Psoas muscle (tissue), 8 donors: ENCODE data around the gene RFX7. TPM values are rescaled to one million over a fixed set of nuclear protein-coding genes. Genes with fewer than 3 reads are reported as not detected.
A peak's percentile ranks its signal among the peaks of the same experiment; 100 is the strongest.

Experiments used
- ATAC-seq, 4 donors: fragments of 200-7000 bp; cut with Tn5 transposase; one replicate each; pipeline ENCODE4 v1.9.1; 2020; ENCODE audit warnings: moderate library complexity in 3 of 4, mild to moderate bottlenecking in 2 of 4
- DNase-seq, 2 donors: peaks; one replicate each; pipeline ENCODE4 v3.0.0-alpha.2; 2020
- H3K27ac ChIP-seq: fragments of 200-600 bp; one replicate; pipeline ENCODE4 v1.8.0; 2022
- H3K27me3 ChIP-seq, 3 donors: fragments of 200-600 bp in 1 of 3; one replicate each; pipeline versions ENCODE4 v1.6.1 to v1.8.0; 2013 to 2022; ENCODE audit warnings: low read length in 2 of 3, mild to moderate bottlenecking in 2 of 3, moderate library complexity in 1 of 3; ENCODE audit not compliant: insufficient read depth in 3 of 3
- H3K36me3 ChIP-seq, 2 donors: fragments of 200-600 bp in 1 of 2; one replicate each; pipeline versions ENCODE4 v1.6.1 to v1.8.0; 2013 to 2022; ENCODE audit warnings: low read depth in 1 of 2, mild to moderate bottlenecking in 1 of 2, moderate library complexity in 1 of 2; ENCODE audit not compliant: insufficient read depth in 1 of 2
- H3K4me1 ChIP-seq: fragments of 200-600 bp; one replicate; pipeline ENCODE4 v1.8.0; 2022
- H3K4me3 ChIP-seq: fragments of 200-600 bp; one replicate; pipeline ENCODE4 v1.8.0; 2022; ENCODE audit warnings: mild to moderate bottlenecking
- H3K9me3 ChIP-seq: fragments of 200-600 bp; one replicate; pipeline ENCODE4 v1.8.0; 2022
- CTCF ChIP-seq: fragments of 200-600 bp; IDR thresholded peaks from one replicate; pipeline ENCODE4 v1.8.0; 2022; ENCODE audit warnings: antibody characterized with exemption
- WGBS, 3 donors: extraction: QIAGEN DNeasy Blood & Tissue Kit; methylation state at CpG; one replicate each; pipeline versions ENCODE4 v1.1.6 to v1.1.7; 2013; 5-methylcytosine and 5-hydroxymethylcytosine counted together
- intact Hi-C, 2 donors: fragments of 100-400 bp; cut with DNase I; formaldehyde crosslinking; loops; one replicate each; pipeline versions ENCODE4 v1.11.0 to v1.14.2; 2022
- long read RNA-seq, 2 donors: library from polyadenylated mRNA; unstranded; transcript quantifications; one replicate each; pipeline ENCODE4 v2.0.0, GENCODE V29; 2021
- polyA plus RNA-seq, 3 donors: library from polyadenylated mRNA; stranded (reverse); fragments of 200-250 nt; gene quantifications; one replicate each; pipeline ENCODE4 v1.2.3, GENCODE V29; 2013
- total RNA-seq, 4 donors: library from RNA; stranded (reverse); fragmentation: NEBNext Ultra II Directional in 2 of 4; extraction: Animal tissue kit (Norgen Biotek cat#: 25700) in 2 of 4; gene quantifications; one replicate each; pipeline versions ENCODE4 v1.2.1 to v1.2.4, GENCODE V29; 2021 to 2023
- donor health status: healthy with polysubstance abuse.
- donor health status: DM: no; HTN: no; CAD: no; lungs with moderate emphysema.
- donor health status: Bipolar disorder and iron deficiency.
- donor health status: healthy.
- donor health status: DM: yes; HTN: yes; CAD: no.
- donor health status: DM: no; HTN: no; CAD: no.
- donor health status: DM: no; HTN: no; CAD: no.
- donor health status: DM: yes; HTN: yes; CAD: no.

Gene RFX7
- 10 to 100 TPM; 11.8 to 17.6 (median 14.3) TPM for total RNA-seq
- 1 to 10 TPM in 2 of 3 donors, under 1 TPM in 1; 0.83 to 6.1 (median 2.2) TPM for polyA plus RNA-seq
- long read RNA-seq, donor 1, result 0 reads
- long read RNA-seq, donor 2, partial matches to known transcripts, result 0 of 4 reads
- long read RNA-seq, donor 2, other reads (novel, unspliced or antisense), result 4 of 4 reads

DNA sequence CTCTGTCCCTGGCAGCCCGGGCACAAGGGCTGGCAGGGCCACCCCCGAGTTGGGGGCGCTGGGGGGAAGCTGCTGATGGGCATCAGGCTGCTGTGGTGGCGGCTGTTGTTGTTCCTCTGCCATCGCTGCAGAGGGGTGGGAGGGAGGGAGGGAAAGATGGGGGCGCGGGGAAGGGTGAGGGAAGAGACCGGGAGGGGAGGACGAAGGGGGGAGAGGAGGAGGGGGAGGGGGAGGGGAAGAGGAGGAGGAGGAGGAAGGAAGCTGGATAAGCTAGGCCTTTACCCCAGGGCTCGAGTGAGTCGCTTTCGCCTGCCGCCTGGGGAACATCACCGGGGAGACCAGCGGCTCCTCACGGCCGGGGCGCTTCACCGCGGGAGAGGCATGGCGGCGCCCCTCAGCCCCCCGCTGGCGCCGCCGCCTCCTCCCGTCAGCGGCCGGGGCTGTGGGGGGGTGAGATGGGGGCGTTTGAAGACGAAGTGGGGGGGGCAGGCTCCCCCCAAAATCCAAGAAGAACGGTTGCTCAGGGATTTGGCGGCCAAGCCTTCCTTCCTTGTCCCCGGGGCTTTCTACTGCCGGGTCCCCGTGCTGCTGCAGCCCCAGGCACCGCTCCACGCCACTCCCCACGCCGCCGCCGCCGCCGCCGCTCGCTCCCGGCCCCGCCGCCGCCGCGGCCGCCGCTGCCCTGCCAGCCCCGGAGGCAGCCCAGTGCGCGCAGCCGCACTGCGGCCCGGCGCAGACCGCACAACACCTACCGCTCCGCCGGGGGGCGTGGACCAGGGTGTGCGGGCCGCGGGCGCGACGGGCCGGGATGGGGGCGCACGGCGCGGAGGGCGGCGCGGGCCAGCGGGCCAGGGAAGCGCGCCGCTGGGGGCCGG is at the start of gene RFX7:
Gene RFX7, minus strand, starts transcription at position 717 of the 875 bp plus-strand sequence. Its CDS starts 594 bp downstream, at position 123.
- H3K4me3 ChIP-seq, result peak within 1 kb of the TSS; percentile 78
- ATAC-seq, result peak; percentile 78 to 85 (median 82)
- peak; percentile 30 for TF ChIP-seq CTCF
- H3K27ac ChIP-seq, result peak within 1 kb of the TSS; percentile 87
- intact Hi-C loops, result loop anchor here (2.0 to 10.0 kb wide), 5 partner anchors 139 to 251 kb away; partner anchors contain the start of gene NEDD4 (in 2 of the 2)
- WGBS, 3 donors, result 0 to 1% (median 1%) methylated on average over 39 to 84 of the region's 85 CpGs
- no peaks in the 10 kb centered on the region for H3K27me3 ChIP-seq
- peak; percentile 83 to 88 for DNase-seq
- no peaks in the 10 kb centered on the region for H3K36me3 ChIP-seq
- peaks cover 21% of the 10 kb centered on the region for H3K4me1 ChIP-seq
- no peaks in the 10 kb centered on the region for H3K9me3 ChIP-seq

DNA sequence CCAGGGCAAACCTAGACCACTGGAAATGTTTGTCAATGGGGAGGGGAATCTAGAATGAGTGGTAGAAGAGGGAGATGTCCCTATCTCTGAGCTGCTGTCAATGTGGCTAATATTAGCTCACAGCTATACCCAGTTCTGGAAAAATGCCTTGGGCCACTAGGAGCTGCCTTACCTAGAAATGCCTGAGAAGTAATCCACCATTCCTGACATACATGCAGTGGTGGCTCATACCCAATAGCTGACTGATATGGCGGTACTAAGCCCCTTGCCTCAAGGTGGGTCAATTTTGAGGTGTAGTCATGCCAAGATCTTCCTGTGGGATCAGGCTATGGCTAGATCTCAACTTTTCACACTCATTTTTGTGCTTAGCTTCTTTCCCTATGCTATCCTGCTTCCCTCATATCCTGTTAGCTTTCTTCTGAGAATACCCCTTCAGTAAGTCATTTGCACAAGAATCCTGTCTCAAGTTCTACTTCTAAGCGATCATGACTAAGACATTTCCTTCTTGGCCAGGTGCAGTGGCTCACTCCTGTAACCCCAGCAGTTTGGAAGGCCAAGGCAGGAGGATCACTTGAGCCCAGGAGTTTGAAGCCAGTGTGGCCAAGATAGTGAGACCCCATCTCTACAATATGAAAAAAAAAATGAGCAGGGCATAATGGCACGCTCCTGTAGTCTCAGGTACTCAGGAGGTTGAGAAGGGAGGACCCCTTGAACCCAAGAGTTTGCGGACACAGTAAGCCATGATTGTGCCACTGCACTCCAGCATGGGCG is 49.1 kb upstream of the RFX7 start:
- ATAC-seq, result no peak
- 90 to 93% (median 90%) methylated on average over 5 of the region's 5 CpGs for WGBS, 3 donors
- DNase-seq, result no peak
- Histone ChIP-seq H3K27ac (no peak overlapping the region), H3K4me1 (no peaks in the 10 kb centered on the region), H3K27me3 (peaks cover 0 to 2% (median 0%) of the 10 kb centered on the region in 3 donors), H3K9me3 (peaks cover 5% of the 10 kb centered on the region), H3K36me3 (no peaks in the 10 kb centered on the region), H3K4me3 (no peak overlapping the region)
- no peak for TF ChIP-seq CTCF
- intact Hi-C loops, result no loop called here

DNA sequence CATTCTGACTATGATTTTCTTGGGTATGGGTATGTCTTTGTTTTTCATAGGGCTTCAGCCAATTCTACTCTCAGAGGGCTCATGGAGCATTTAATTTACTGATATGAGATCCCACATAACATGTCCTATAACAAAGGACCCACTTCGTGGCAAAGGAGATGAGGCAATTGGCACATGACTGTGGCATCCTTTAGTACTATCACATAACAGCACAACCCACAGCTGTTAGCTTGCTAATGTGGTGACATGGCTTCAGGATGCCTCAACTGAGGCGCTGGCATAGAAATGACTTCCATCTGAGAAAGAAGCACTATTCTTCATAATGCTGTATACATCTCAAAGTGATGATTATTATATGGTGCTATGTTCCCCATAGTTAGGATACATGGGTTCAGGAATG is 48.1 kb upstream of the RFX7 start:
- no peaks in the 10 kb centered on the region for H3K4me1 ChIP-seq
- intact Hi-C loops, result no loop called here
- WGBS, 3 donors, result 62 to 72% (median 65%) methylated on average over 2 of the region's 2 CpGs
- no peak for TF ChIP-seq CTCF
- no peak overlapping the region for H3K27ac ChIP-seq
- no peak overlapping the region for H3K4me3 ChIP-seq
- H3K27me3 ChIP-seq, result peaks cover 0 to 2% (median 0%) of the 10 kb centered on the region in 3 donors
- no peaks in the 10 kb centered on the region for H3K36me3 ChIP-seq
- DNase-seq (no peak), ATAC-seq (no peak)
- H3K9me3 ChIP-seq, result peaks cover 5% of the 10 kb centered on the region

- H3K9me3 ChIP-seq, result peaks cover 5% of the 10 kb centered on the region
- intact Hi-C loops, result no loop called here
- no peak overlapping the region for H3K4me3 ChIP-seq
- WGBS, 3 donors, result 68 to 72% (median 70%) methylated on average over 3 of the region's 3 CpGs
- no peaks in the 10 kb centered on the region for H3K27me3 ChIP-seq
- DNase-seq, result no peak
- ATAC-seq, result no peak
- H3K27ac ChIP-seq, result no peak overlapping the region
- peak; percentile 12 for TF ChIP-seq CTCF
- no peaks in the 10 kb centered on the region for H3K36me3 ChIP-seq
- H3K4me1 ChIP-seq, result no peaks in the 10 kb centered on the region
Measured at GRCh38 chr15:56286213-56286612, 42.5 kb upstream of the RFX7 start.
